Adrenal gland (tissue), 12 donors: ENCODE measurements around the gene EMCN. TPM values are rescaled to one million over a fixed set of nuclear protein-coding genes. Genes with fewer than 3 reads are reported as not detected.

Source experiments
- DNase-seq, 7 donors: peaks; one replicate each; pipeline ENCODE4 v3.0.0-alpha.2; 2019 to 2020
- H3K27ac ChIP-seq, 5 donors: fragments of 200-600 bp; sonication (generic) in 4 of 5; 1 replicate in 3 of 5; 2 replicates in 2 of 5; pipeline versions ENCODE4 v1.5.1 to v1.8.0; 2016 to 2020; ENCODE audit warnings: mild to moderate bottlenecking in 1 of 5
- H3K27me3 ChIP-seq: fragments of 200-600 bp; 2 replicates; pipeline ENCODE4 v1.8.0; 2021
- H3K36me3 ChIP-seq, 2 donors: fragments of 200-600 bp; replicated peaks in 1 of 2; 1 replicate in 1 of 2; 2 replicates in 1 of 2; pipeline versions ENCODE4 v1.5.1 to v1.8.0; 2018 to 2022
- H3K4me1 ChIP-seq, 2 donors: fragments of 200-600 bp; replicated peaks in 1 of 2; 1 replicate in 1 of 2; 2 replicates in 1 of 2; pipeline versions ENCODE4 v1.5.1 to v1.8.0; 2018 to 2021
- H3K4me3 ChIP-seq, 4 donors: fragments of 200-600 bp; sonication (generic) in 3 of 4; one replicate each; pipeline ENCODE4 v1.5.1; 2016 to 2018
- H3K9me3 ChIP-seq, 3 donors: fragments of 200-600 bp; sonication (generic) in 1 of 3; replicated peaks in 1 of 3; 1 replicate in 2 of 3; 2 replicates in 1 of 3; pipeline versions ENCODE4 v1.5.1 to v1.8.0; 2016 to 2021
- POLR2A ChIP-seq, 2 donors: fragments of 450-650 bp; IDR thresholded peaks; one replicate each; pipeline ENCODE4 v1.6.1; 2017; ENCODE audit warnings: antibody characterized with exemption in 2 of 2, mild to moderate bottlenecking in 2 of 2, moderate library complexity in 1 of 2
- WGBS, 4 donors: extraction: QIAGEN DNeasy Blood & Tissue Kit in 2 of 4; methylation state at CpG; one replicate each; pipeline versions ENCODE4 v1.1.5 to v1.1.7; 2013 to 2017; 5-methylcytosine and 5-hydroxymethylcytosine counted together
- intact Hi-C, 2 donors: fragments of 100-400 bp; cut with DNase I; formaldehyde crosslinking; loops; one replicate each; pipeline versions ENCODE4 v1.14.1 to v1.15.0; 2022 to 2023
- polyA plus RNA-seq, 3 donors: library from polyadenylated mRNA; stranded (reverse); fragments of 200-250 nt in 2 of 3; fragments of 350-450 nt in 1 of 3; fragmentation: Illumina TruSeq in 1 of 3; extraction: RNeasy Lipid Tissue Mini Kit (QIAGEN cat#74804) in 1 of 3; gene quantifications; one replicate each; pipeline ENCODE4 v1.2.3, GENCODE V29; 2013 to 2014
- total RNA-seq, 9 donors: library from RNA; depleted of rRNA in 4 of 9; stranded (reverse); fragments of >200 nt in 4 of 9; fragments of 120-200 nt in 1 of 9; fragmentation: NEBNext Ultra II Directional in 1 of 9; extraction: Animal tissue kit (Norgen Biotek cat#: 25700) in 1 of 9; gene quantifications; one replicate each; pipeline versions ENCODE4 v1.1.0 to v1.2.4, GENCODE V29; 2013 to 2023
- TF ChIP-seq, protein P1 (sequence below), 6 experiments: fragments of 450-650 bp in 4 of 6; fragments of 200-600 bp in 2 of 6; sonication (generic) in 1 of 6; IDR thresholded peaks; 1 replicate in 5 of 6; 2 replicates in 1 of 6; pipeline versions ENCODE4 v1.5.1 to v1.8.0; 2016 to 2021; ENCODE audit warnings: antibody characterized with exemption in 6 of 6, mild to moderate bottlenecking in 2 of 6, moderate library complexity in 1 of 6
- donor health status: healthy with polysubstance abuse.
- donor health status: Bipolar disorder and iron deficiency.
- donor health status: DM: yes; HTN: yes; CAD: no.
- donor health status: DM: no; HTN: no; CAD: no.
- donor health status: DM: no; HTN: no; CAD: no.
- donor health status: DM: yes; HTN: yes; CAD: no.

The EMCN gene
- total and polyA plus RNA-seq, 12 donors: 14.6 to 86.1 (median 37.3) TPM

DNA sequence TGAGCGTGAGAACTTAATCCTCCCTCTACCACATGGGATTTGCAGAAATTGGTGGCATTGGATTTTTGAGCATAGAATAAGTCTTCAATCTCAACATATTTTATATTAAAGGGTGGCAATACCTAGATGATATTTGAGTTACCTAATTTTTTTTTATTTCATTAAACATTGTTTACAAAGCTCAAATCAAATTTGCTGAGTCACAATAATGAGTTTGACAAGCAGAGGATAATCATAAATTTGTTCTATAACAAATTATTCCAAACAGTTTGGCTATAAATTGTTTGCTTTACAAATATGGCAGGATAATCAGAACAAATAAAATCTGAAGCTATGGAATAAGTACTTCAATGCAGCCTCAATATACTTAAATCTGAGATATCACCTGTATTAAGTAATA, 22.7 kb downstream of the EMCN start:
- Histone ChIP-seq H3K36me3 (no peaks in the 10 kb centered on the region), H3K27me3 (no peaks in the 10 kb centered on the region), H3K9me3 (peaks cover 0 to 4% (median 0%) of the 10 kb centered on the region in 3 donors), H3K27ac (no peak overlapping the region), H3K4me3 (no peak overlapping the region), H3K4me1 (no peaks in the 10 kb centered on the region)
- DNase-seq: no peak
- intact Hi-C loops: no loop called here
- no peak for TF ChIP-seq POLR2A (IDR thresholded peaks at IDR 0.05)
- TF ChIP-seq, protein P1, sequence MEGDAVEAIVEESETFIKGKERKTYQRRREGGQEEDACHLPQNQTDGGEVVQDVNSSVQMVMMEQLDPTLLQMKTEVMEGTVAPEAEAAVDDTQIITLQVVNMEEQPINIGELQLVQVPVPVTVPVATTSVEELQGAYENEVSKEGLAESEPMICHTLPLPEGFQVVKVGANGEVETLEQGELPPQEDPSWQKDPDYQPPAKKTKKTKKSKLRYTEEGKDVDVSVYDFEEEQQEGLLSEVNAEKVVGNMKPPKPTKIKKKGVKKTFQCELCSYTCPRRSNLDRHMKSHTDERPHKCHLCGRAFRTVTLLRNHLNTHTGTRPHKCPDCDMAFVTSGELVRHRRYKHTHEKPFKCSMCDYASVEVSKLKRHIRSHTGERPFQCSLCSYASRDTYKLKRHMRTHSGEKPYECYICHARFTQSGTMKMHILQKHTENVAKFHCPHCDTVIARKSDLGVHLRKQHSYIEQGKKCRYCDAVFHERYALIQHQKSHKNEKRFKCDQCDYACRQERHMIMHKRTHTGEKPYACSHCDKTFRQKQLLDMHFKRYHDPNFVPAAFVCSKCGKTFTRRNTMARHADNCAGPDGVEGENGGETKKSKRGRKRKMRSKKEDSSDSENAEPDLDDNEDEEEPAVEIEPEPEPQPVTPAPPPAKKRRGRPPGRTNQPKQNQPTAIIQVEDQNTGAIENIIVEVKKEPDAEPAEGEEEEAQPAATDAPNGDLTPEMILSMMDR (IDR thresholded peaks at IDR 0.05): no peak
- 93 to 100% (median 99%) methylated on average over 1 of the region's 1 CpG for WGBS, 4 donors

DNA sequence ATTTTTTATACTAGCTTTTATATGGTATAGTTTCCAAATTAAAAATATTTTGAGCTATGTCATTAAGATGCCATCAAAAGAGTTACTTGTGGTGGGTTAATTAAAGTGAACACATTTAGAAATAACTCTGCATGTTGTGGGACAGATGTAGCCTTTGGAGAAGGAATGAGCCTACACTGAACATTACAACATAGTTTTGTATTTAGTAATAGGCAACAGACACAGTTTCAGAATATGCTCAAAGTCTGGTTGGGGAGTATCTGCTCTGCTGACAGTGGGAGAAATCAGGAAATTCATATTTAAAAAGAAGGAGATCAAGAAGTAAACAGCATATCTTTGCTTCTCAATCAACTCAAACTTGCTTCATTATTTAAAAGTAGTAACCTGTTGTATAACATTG, 23.7 kb downstream of the EMCN start:
- TF ChIP-seq, protein P1 (IDR thresholded peaks at IDR 0.05): no peak
- no peak for TF ChIP-seq POLR2A (IDR thresholded peaks at IDR 0.05)
- Histone ChIP-seq H3K27me3 (no peaks in the 10 kb centered on the region), H3K27ac (no peak overlapping the region), H3K36me3 (no peaks in the 10 kb centered on the region), H3K4me3 (no peak overlapping the region), H3K9me3 (peaks cover 0 to 4% (median 0%) of the 10 kb centered on the region in 3 donors), H3K4me1 (no peaks in the 10 kb centered on the region)
- intact Hi-C loops: no loop called here
- no peak for DNase-seq

DNA sequence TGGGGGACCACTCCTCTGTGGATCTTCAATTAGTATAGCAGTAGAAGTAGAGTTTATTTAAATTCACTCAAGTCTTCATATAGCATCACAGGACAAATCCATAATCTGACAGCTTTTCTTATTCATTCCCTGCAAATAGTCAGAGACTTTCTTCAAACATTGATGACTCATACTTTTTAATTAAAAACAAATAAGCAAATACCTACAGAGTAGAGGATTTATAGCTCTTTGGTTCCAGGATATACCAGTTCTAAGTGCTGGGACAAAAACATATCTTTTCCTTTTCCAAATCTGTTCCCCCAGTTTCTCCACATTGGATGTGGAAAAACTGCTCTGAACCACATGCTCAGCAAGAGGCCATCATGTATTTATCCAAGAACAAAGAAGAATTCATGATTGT, 24.1 kb downstream of the EMCN start:
- no peaks in the 10 kb centered on the region for H3K27me3 ChIP-seq
- intact Hi-C loops: no loop called here

DNA sequence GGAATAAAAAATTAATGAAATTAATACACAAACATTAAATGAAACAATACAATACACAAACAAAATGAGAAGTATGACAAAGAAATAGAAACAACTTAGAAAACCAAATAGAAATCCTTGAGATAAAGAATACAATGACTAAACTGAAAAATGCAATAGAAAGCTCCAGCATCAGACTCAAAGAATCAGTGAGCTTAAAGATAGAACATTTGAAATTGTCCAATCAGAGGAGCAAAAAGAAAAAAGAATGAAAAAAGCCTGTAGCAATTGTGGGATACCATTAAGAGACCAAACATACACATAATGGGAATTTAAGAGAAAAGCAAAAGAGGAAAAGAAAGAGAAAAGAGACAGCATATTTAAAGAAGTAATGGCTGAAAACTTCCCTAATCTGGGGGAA, 25.7 kb downstream of the EMCN start:
- TF ChIP-seq POLR2A (IDR thresholded peaks at IDR 0.05): no peak
- TF ChIP-seq, protein P1 (IDR thresholded peaks at IDR 0.05): no peak
- Histone ChIP-seq H3K36me3 (no peaks in the 10 kb centered on the region), H3K9me3 (peaks cover 0 to 4% (median 0%) of the 10 kb centered on the region in 3 donors), H3K27ac (no peak overlapping the region), H3K4me3 (no peak overlapping the region), H3K4me1 (no peaks in the 10 kb centered on the region), H3K27me3 (no peaks in the 10 kb centered on the region)
- intact Hi-C loops: no loop called here
- DNase-seq: no peak

More for the DNA sequence above, 24.1 kb downstream of the EMCN start:
- H3K4me3 ChIP-seq: no peak overlapping the region
- H3K9me3 ChIP-seq: peaks cover 0 to 4% (median 0%) of the 10 kb centered on the region in 3 donors
- H3K4me1 ChIP-seq: no peaks in the 10 kb centered on the region
- no peak overlapping the region for H3K27ac ChIP-seq
- H3K36me3 ChIP-seq: no peaks in the 10 kb centered on the region
- no peak for DNase-seq
- no peak for TF ChIP-seq POLR2A (IDR thresholded peaks at IDR 0.05)
- TF ChIP-seq, protein P1 (IDR thresholded peaks at IDR 0.05): no peak
